GM10266 (cell line): ENCODE data around the gene BRD1.

Experiments used
- DNase-seq: peaks from one replicate; pipeline ENCODE4 v3.0.0; 2012; ENCODE audit errors: extremely low spot score
- TF ChIP-seq, protein P1 (sequence below): IDR thresholded peaks from 2 replicates; pipeline ENCODE4 v1.5.1; 2012; ENCODE audit warnings: mild to moderate bottlenecking, low read depth; ENCODE audit not compliant: control insufficient read depth, insufficient read depth; ENCODE audit errors: missing control alignments

Gene BRD1

GRCh38 chr22:49724893-49725489 is 102.7 kb downstream of the BRD1 start:
- TF ChIP-seq, protein P1, sequence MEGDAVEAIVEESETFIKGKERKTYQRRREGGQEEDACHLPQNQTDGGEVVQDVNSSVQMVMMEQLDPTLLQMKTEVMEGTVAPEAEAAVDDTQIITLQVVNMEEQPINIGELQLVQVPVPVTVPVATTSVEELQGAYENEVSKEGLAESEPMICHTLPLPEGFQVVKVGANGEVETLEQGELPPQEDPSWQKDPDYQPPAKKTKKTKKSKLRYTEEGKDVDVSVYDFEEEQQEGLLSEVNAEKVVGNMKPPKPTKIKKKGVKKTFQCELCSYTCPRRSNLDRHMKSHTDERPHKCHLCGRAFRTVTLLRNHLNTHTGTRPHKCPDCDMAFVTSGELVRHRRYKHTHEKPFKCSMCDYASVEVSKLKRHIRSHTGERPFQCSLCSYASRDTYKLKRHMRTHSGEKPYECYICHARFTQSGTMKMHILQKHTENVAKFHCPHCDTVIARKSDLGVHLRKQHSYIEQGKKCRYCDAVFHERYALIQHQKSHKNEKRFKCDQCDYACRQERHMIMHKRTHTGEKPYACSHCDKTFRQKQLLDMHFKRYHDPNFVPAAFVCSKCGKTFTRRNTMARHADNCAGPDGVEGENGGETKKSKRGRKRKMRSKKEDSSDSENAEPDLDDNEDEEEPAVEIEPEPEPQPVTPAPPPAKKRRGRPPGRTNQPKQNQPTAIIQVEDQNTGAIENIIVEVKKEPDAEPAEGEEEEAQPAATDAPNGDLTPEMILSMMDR, result peak; percentile 90
- DNase-seq, result peak; percentile 88

DNA sequence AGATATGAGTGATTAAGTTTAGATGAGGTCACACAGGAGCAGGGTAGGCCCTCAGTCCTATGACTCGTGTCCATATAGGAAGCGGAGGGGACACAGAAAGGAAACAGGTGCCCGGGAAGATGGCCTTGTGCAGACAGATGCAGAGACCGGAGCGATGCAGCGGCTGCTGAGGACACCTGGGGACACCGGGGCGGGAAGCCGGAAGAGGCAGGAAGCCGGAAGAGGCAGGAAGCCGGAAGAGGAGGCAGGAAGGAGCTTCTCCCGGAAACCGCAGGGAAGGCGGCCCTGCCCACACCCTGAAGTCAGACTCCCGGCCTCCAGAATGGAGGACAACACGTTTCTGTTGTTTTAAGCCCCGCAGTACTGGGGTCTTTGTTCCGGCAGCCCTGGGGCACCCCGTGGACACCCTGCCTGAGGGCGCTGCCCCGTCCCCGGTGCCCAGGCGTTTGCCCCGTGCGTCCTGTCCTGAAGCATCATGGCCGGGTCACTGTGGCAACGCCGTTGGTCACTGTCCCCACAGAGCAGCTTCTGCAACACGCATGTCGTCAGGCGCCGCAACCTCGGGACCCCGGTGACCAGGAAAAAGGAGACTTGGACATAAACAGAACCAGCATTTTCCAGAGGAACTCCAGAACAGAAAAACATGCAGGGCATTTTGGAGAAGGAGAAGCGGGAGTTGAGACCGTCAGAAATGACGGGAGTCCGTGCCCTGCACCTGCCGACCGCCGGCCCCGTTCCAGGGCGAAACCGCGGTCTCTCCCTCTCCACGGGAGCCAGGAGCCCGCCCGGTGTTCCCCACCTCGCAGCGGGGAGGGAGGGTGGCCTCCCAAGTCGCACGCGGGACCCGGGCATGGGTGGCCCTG is 103.4 kb downstream of the BRD1 start:
- TF ChIP-seq, protein P1, result no peak
- no peak for DNase-seq

- TF ChIP-seq, protein P1, result no peak
- DNase-seq, result no peak
Measured at GRCh38 chr22:49723478-49724029, 104.1 kb downstream of the BRD1 start.
